Activated T-cell treated with anti-CD3 and anti-CD28 coated beads, Interleukin-2, amount 50 U/mL, for 4 hours (primary cell): ENCODE measurements around the gene OR10A7. TPM values are rescaled to one million over a fixed set of nuclear protein-coding genes. Genes with fewer than 3 reads are reported as not detected.
"Not testable (repeated sequence)": the region's sequence is repeated elsewhere in the genome, so short reads cannot be mapped to it uniquely, and the experiment has no call there.

Source experiments
- ATAC-seq, 2 donors: fragments of 200-7000 bp; cut with Tn5 transposase; one replicate each; pipeline ENCODE4 v1.10.0; 2021
- DNase-seq: peaks from one replicate; pipeline ENCODE4 v3.0.0-alpha.2; 2020
- H3K27me3 Mint-ChIP-seq: one replicate; pipeline ENCODE4 v1.8.0; 2021; ENCODE audit warnings: low read depth, mixed read lengths
- H3K36me3 Mint-ChIP-seq: one replicate; pipeline ENCODE4 v1.8.0; 2022; ENCODE audit warnings: mixed read lengths; ENCODE audit not compliant: insufficient read depth
- H3K4me1 Mint-ChIP-seq: one replicate; pipeline ENCODE4 v1.8.0; 2021; ENCODE audit warnings: low read depth, mixed read lengths
- H3K4me3 Mint-ChIP-seq: one replicate; pipeline ENCODE4 v1.8.0; 2021; ENCODE audit warnings: mild to moderate bottlenecking, moderate library complexity, mixed read lengths
- H3K9me3 Mint-ChIP-seq: one replicate; pipeline ENCODE4 v1.8.0; 2021; ENCODE audit warnings: mixed read lengths
- total RNA-seq, 3 donors: library from RNA; stranded (reverse); gene quantifications; one replicate each; pipeline ENCODE4 v1.2.1, GENCODE V29; 2021

The OR10A7 gene, protein sequence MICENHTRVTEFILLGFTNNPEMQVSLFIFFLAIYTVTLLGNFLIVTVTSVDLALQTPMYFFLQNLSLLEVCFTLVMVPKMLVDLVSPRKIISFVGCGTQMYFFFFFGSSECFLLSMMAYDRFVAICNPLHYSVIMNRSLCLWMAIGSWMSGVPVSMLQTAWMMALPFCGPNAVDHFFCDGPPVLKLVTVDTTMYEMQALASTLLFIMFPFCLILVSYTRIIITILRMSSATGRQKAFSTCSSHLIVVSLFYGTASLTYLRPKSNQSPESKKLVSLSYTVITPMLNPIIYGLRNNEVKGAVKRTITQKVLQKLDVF
- total RNA-seq: not detected

DNA sequence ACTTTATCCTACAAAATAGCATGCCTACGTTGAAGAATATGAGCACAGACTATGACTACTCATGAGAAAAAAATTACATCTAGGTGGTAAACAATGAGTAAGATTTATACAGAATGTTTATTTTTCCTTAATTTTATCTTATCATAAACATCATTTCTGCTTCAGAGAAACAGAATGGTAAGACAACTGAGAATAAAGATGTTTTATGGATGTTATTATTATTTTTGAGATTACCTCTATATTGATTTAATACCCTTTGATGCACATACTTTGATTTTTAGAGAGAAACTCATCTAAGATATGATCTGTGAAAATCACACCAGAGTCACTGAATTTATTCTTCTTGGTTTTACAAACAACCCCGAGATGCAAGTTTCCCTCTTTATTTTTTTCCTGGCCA is at the start of gene OR10A7:
OR10A7 (plus strand) TSS at position 301 of the 400 bp plus-strand sequence; CDS start at position 301, 0 bp downstream.
- ATAC-seq (no peak), DNase-seq (no peak)
- Mint-ChIP-seq H3K4me1 (no peaks in the 10 kb centered on the region), H3K9me3 (no peaks in the 10 kb centered on the region), H3K27me3 (peaks cover 23% of the 10 kb centered on the region), H3K4me3 (no peak within 1 kb of the TSS), H3K36me3 (no peaks in the 10 kb centered on the region)

DNA sequence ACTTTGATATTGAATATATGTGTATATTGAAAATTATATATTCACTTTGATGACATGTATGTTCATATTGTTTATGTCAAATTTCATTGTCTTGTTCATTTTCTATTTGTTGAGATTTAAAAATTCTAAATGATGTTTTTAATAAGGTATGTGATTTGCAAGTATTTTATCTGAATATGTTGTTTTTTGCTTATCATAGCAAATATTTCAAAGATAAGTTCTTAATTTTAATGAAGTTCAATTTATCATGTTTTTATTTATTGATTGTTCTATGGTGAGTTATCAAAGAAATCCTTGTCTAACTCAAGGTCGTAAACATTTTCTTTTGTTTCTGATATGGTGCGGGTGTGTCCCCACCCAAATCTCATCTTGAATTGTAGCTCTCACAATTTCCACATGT is 49.4 kb upstream of the OR10A7 start:
- Mint-ChIP-seq H3K9me3 (peaks cover 4% of the 10 kb centered on the region), H3K4me1 (no peaks in the 10 kb centered on the region), H3K36me3 (no peaks in the 10 kb centered on the region), H3K27me3 (peaks cover 14% of the 10 kb centered on the region), H3K4me3 (no peak overlapping the region)
- DNase-seq: no peak
- no peak for ATAC-seq

DNA sequence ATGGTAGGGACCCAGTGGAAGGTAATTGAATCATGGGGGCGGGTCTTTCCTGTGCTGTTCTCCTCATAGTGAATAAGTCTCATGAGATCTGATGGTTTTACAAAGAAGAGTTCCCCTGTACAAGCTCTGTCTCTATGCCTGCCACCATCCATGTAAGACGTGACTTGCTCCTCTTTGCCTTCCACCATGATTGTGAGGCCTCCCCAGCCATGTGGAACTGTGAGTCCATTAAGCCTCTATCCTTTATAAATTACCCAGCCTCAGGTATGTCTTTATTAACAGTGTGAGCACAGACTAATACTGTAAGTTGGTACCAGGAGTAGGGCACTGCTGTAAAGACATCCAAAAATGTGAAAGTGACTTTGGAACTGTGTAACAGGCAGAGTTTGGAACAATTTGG is 49.0 kb upstream of the OR10A7 start:
- ATAC-seq, H3K9me3 Mint-ChIP-seq, H3K4me1 Mint-ChIP-seq, DNase-seq, H3K4me3 Mint-ChIP-seq, H3K36me3 Mint-ChIP-seq: not testable (repeated sequence)
- H3K27me3 Mint-ChIP-seq: peaks cover 16% of the 10 kb centered on the region

DNA sequence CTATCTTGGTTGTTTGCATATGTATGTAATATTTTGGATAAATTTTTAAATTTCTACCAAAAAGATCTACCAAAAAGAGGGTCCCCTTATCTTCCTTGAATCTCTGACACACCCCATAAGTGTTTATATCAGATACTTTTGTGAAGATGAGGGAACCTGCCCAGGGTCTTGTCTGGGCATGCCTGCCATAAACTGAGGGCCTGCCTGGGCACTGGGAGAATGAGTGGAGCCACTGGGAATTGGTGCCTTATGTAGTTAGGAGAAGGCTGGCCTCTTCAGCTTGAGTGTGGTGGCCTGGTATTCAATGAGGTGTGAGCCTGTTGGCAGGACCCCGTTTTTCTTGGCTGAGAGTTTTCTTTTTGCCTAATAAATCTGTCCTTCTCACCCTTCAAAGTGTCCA is 48.1 kb upstream of the OR10A7 start:
- no peak overlapping the region for H3K4me3 Mint-ChIP-seq
- ATAC-seq (no peak), DNase-seq (no peak)
- no peaks in the 10 kb centered on the region for H3K36me3 Mint-ChIP-seq
- H3K9me3 Mint-ChIP-seq: peaks cover 4% of the 10 kb centered on the region
- H3K4me1 Mint-ChIP-seq: no peaks in the 10 kb centered on the region
- H3K27me3 Mint-ChIP-seq: peaks cover 16% of the 10 kb centered on the region

DNA sequence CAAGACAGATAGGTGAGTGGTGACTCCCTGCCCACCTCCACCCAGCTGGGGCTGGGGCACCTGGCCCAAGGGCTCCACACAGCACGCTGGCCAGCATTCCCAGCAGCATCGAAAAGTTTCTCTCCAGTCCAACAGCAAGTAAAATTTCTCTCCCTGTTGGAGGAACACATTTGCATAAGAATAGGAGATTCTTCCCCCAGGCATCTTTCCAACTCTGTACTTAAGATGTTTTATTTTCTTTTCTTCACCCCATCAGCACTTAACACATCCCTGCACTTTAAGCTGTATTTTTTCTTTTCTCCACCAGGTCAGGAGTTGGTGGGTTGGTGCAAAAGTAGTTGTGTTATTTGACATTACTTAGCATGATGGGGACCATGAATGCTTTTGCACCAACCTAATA is 47.4 kb upstream of the OR10A7 start:
- DNase-seq (no peak), ATAC-seq (no peak)
- H3K27me3 Mint-ChIP-seq: peaks cover 24% of the 10 kb centered on the region
- H3K36me3 Mint-ChIP-seq: no peaks in the 10 kb centered on the region
- H3K4me3 Mint-ChIP-seq: no peak overlapping the region
- H3K4me1 Mint-ChIP-seq: no peaks in the 10 kb centered on the region
- peaks cover 12% of the 10 kb centered on the region for H3K9me3 Mint-ChIP-seq

DNA sequence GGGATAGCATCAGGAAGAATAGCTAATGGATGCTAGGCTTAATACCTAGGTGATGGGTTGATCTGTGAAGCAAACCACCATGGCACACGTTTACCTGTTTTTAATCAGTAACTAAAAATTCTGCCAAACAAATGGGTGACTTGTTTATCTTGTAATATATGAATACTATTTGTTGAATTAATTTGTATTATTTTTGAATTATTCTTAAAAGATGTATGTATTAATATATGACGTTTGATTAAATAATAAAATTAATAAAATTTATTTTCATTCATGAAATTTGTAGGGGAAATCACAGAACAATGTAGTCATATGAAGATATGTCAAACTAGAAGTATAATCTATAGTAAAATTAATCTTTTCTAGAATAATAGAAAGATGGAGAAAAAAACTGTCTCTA is 32.3 kb upstream of the OR10A7 start:
- H3K4me3 Mint-ChIP-seq: no peak overlapping the region
- ATAC-seq (no peak), DNase-seq (no peak)
- H3K27me3 Mint-ChIP-seq: peaks cover 24% of the 10 kb centered on the region
- H3K36me3 Mint-ChIP-seq: no peaks in the 10 kb centered on the region
- no peaks in the 10 kb centered on the region for H3K9me3 Mint-ChIP-seq
- H3K4me1 Mint-ChIP-seq: no peaks in the 10 kb centered on the region

DNA sequence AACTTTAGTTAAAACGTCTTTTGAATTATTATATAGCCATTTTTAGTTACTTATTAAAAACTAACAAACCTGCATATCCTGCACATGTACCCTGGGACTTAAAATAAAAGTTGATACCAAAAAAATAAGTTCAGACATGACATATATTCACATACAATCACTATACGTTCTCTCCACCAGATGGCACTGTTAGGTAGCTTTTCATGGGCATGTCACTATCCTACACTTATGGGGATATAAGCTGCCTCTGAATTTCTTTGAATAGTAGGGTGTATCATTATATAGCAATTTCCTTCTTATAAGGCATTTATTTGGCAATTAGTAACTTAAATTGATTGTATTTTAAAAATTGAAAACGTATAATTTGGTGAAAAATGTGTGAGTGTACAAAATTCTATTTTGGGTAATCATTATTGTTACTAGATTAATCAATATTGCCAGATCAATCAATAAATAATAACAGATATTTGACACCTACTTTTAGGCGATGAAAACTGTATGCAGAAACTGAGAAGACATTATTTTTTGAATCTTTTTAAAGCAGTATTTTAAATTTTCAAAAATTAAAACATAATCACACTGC is 31.8 kb upstream of the OR10A7 start:
- ATAC-seq: peak; percentile 69 to 86
- Mint-ChIP-seq H3K4me3 (no peak overlapping the region), H3K27me3 (peaks cover 28% of the 10 kb centered on the region), H3K9me3 (no peaks in the 10 kb centered on the region), H3K36me3 (no peaks in the 10 kb centered on the region), H3K4me1 (no peaks in the 10 kb centered on the region)
- DNase-seq: no peak

DNA sequence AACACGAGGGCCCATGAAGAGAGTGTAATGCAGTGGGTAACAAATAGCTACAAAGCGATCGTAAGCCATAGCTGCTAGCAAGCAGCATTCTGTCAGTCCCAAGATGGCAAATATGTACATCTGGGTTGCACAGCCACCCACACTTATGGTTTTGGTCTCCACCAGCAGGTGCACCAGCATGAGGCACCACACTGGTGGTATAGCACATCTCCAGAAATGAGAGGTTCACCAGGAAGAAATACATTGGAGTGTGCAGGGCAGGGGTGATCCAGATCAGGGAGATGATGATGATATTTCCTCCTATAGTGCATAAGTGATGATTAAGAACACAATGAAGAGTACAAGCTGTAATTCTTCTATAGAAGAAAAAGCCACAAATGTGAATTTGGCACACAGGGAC is 26.4 kb upstream of the OR10A7 start:
- no peak for ATAC-seq
- Mint-ChIP-seq H3K4me1 (no peaks in the 10 kb centered on the region), H3K4me3 (no peak overlapping the region), H3K9me3 (no peaks in the 10 kb centered on the region), H3K27me3 (peaks cover 54% of the 10 kb centered on the region), H3K36me3 (no peaks in the 10 kb centered on the region)
- no peak for DNase-seq

DNA sequence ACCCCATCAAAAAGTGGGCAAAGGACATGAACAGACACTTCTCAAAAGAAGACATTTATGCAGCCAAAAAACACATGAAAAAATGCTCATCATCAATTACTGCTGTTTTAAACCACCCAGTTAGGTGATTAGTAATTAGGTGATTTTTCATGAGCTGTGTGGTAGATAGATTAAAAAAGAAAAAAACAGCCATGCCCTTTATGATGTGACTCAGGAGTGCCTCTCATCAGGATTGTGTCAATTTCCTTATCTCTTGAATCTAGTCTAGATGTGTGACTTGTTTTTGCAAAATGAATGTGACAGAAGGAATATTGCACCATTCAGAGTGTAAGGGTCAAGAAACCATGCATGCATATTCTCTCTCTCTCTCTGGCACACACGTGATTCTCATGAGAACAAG is 5.7 kb downstream of the OR10A7 start:
- no peak for DNase-seq
- Mint-ChIP-seq H3K36me3 (no peaks in the 10 kb centered on the region), H3K9me3 (no peaks in the 10 kb centered on the region), H3K4me1 (no peaks in the 10 kb centered on the region), H3K27me3 (peaks cover 27% of the 10 kb centered on the region), H3K4me3 (no peak overlapping the region)
- ATAC-seq: peak; percentile 52 to 66

DNA sequence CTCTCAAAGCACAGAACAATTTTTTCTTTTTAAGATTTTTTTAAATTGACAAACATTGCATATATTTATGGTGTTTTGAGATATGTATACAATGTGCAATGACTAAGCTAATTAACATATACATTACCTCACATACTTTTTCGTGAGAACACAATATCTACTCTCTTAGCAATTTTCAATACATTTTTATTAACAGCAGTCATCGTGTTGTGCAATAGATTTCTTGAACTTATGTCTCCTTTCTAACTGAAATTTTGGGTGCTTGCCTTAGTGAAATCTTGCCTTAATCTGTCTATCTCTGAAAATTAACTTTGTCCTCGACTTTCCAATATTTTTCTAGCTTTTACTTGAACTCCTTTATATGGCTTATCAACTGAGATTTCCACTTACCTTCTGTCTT is 6.8 kb downstream of the OR10A7 start:
- H3K4me1 Mint-ChIP-seq: no peaks in the 10 kb centered on the region
- ATAC-seq (no peak), DNase-seq (no peak)
- peaks cover 23% of the 10 kb centered on the region for H3K27me3 Mint-ChIP-seq
- no peaks in the 10 kb centered on the region for H3K9me3 Mint-ChIP-seq
- no peaks in the 10 kb centered on the region for H3K36me3 Mint-ChIP-seq
- H3K4me3 Mint-ChIP-seq: no peak overlapping the region

DNA sequence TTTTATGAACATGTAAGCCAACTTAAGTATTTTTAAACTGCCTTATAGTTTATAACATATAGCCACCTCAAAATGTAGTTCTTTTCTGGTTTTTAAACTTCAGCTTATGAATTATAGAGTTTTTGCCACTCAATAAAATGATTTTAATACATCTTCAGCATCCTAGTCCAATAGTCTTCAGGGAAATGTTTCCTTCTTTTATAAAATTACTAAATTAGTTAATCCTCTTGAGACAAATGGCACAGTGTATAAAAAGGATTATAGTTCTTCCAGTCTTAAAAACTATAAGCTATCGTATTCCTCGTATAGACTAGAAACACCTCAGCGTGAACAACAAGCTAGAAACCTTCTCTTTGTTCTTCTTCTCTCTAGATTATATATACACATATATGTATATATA is 23.5 kb downstream of the OR10A7 start, which contains the start of gene OR6C74:
OR6C74 (plus strand) TSS at position 301 of the 400 bp plus-strand sequence. CDS start 2,679 bp downstream, outside the sequence.
- ATAC-seq (no peak), DNase-seq (no peak)
- H3K9me3 Mint-ChIP-seq: no peaks in the 10 kb centered on the region
- no peaks in the 10 kb centered on the region for H3K36me3 Mint-ChIP-seq
- no peak within 1 kb of the TSS for H3K4me3 Mint-ChIP-seq
- H3K4me1 Mint-ChIP-seq: no peaks in the 10 kb centered on the region
- H3K27me3 Mint-ChIP-seq: peaks cover 23% of the 10 kb centered on the region

DNA sequence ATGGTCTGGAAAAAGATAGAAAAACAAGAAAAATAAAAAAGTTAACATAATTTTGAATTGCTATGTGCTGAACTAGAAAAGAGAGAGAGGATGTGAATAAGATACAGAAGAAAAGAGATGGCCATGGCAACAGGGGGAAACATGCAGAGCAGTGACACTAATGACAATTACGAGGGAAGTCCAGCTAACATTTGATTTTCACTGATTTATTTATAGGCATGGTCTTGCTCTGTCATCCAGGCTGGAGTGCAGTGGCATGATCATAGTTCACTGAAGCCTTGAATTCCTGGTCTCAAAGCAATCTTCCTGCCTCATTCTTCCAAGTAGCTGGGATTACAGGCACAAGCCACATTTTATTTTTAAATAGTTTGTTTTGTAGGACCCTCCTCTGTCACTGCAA is 25.3 kb downstream of the OR10A7 start:
- ATAC-seq (no peak), DNase-seq (no peak)
- Mint-ChIP-seq H3K4me3 (no peak overlapping the region), H3K4me1 (no peaks in the 10 kb centered on the region), H3K9me3 (no peaks in the 10 kb centered on the region), H3K27me3 (peaks cover 25% of the 10 kb centered on the region), H3K36me3 (no peaks in the 10 kb centered on the region)

DNA sequence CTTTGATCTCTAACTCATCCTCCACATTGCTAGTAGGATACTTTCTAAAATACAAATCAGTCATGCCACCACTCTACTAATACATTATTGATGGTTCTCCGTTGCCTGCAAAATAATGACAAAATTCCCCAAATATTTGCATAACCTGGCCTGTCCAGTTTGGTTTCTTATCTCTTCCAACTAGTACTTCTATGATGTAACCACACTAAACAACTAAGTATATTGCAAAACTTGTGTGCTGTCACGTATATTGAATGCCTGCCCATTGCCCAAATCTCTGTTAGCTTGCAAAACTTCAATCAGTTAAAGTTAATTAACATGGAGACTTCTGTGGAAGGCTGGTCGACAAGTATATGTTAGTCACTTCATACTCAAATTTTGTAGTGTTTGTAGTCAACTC is 30.1 kb downstream of the OR10A7 start:
- Mint-ChIP-seq H3K36me3 (no peaks in the 10 kb centered on the region), H3K4me3 (no peak overlapping the region), H3K4me1 (no peaks in the 10 kb centered on the region), H3K9me3 (no peaks in the 10 kb centered on the region), H3K27me3 (peaks cover 19% of the 10 kb centered on the region)
- no peak for DNase-seq
- ATAC-seq: no peak

DNA sequence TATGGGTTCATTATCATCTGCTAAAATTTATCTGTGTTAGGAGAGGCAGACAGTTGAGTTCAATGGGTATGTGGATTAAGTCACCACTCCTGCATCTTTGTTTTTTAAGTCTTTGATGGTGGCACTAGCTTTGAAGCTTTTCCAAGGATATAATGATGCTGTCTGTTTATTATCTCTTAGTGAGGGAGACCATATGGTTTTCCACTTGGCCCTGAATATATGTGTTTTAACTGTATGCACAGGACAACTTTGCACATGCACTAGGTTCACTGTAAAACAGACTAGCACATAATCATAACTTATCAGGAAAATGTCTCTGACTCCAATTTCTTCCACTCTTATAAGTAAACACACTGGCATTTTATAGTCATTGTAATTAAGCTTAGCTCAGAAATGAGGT is 32.5 kb downstream of the OR10A7 start:
- no peak overlapping the region for H3K4me3 Mint-ChIP-seq
- ATAC-seq (no peak), DNase-seq (no peak)
- H3K4me1 Mint-ChIP-seq: no peaks in the 10 kb centered on the region
- peaks cover 10% of the 10 kb centered on the region for H3K27me3 Mint-ChIP-seq
- no peaks in the 10 kb centered on the region for H3K36me3 Mint-ChIP-seq
- H3K9me3 Mint-ChIP-seq: no peaks in the 10 kb centered on the region

DNA sequence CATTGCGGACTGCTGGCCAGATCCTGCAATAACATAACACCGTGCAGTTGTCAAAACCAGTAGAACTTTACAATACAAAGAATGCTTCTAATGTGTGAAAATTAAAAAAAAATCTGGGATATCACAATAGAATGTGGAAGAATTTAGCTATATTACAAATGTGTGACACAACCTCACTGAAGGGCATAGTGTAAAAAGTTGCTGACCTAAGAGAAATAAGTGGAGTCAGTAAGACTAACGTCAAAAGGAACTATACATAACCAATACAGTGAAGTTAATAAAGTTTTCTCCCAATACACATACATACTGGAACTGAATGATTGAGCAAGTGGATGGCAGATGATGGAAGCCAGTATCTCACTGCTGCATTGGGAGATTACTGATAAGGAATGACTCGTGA is 36.0 kb downstream of the OR10A7 start:
- Mint-ChIP-seq H3K9me3 (no peaks in the 10 kb centered on the region), H3K36me3 (no peaks in the 10 kb centered on the region), H3K4me1 (no peaks in the 10 kb centered on the region), H3K4me3 (no peak overlapping the region), H3K27me3 (peaks cover 5% of the 10 kb centered on the region)
- ATAC-seq: no peak
- no peak for DNase-seq
